H4 (cell line): ENCODE results near the gene TIMP1. TPM values are rescaled to one million over a fixed set of nuclear protein-coding genes. Genes with fewer than 3 reads are reported as not detected.

Experiments used
- DNase-seq: peaks from one replicate; pipeline ENCODE4 v3.0.0-alpha.2; 2015; ENCODE audit warnings: low spot score
- total RNA-seq: library from RNA; depleted of rRNA; stranded (reverse); fragments of >200 nt; shearing (Covaris generic); gene quantifications from 2 replicates; pipeline ENCODE4 v1.2.3, GENCODE V29; 2014

Gene TIMP1
- total RNA-seq, 1 experiment from 2014 or later: 386 TPM

DNA sequence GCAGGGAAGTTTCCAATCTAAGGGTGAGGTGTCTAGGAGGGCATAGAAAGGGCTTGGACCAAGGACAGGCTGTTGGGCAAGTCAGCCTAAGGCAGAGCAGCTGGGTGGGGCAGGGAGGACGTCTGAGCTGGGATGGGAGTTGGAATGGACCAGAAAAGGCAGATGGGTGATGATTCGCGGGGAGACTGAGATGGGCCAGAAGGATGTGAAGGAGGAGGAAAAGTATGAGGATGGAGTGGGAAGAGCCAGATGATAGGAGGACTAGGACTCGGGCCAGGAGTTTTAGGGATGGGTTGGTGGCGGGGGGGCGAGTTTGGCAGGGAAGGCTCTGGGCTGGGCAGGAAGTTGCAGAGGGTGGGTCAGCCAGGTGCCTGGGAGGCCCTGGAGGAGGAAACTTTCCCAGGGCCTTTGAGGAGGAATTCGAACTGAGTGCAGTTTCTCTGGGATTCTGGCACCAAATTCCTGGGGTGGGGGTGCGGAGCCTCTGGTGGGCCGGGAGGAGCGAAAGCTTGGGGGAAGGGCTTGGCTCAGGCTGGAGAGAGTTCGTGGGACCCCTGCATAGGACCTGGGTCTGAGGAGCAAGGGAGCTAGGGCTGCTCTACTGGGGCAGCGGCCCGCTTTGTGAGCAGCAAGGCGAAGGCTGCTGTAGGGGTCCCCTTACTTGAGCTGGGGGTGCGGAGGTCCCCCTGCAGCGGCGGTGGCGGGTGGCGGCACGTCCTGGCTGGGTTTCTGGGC is 8.7 kb upstream of the TIMP1 start:
- no peak for DNase-seq

DNA sequence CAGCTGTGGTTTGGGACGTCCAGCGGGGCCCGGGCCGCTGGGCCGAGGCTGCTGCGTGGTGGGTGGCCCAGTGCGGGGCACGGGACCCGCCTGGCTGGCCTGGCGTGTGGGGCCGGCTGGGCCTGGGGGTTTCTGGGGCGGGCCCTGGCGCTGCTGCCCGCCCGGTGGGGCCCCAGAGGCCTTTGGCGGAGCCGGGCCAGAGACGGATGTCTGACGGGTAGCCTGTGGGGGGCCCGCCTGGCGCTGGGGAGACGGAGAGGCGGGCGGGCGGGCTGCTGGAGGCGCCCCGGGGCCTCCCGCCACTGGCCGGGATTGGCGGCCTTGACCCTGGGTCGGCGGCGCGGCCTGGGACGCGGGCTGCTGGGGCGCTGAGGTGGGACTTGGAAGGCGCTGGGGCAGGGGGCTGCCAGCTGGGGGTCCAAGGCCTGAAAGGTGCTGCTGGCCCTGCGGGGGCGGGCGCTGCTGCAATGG is 8.1 kb upstream of the TIMP1 start:
- DNase-seq: no peak

GRCh38 chrX:47574547-47575301 is 7.5 kb upstream of the TIMP1 start:
- DNase-seq: no peak

- DNase-seq: no peak
These were observed 6.0 kb upstream of the TIMP1 start for GRCh38 chrX:47576021-47576898.

- no peak for DNase-seq
These were observed 4.8 kb upstream of the TIMP1 start for GRCh38 chrX:47577424-47577823.

DNA sequence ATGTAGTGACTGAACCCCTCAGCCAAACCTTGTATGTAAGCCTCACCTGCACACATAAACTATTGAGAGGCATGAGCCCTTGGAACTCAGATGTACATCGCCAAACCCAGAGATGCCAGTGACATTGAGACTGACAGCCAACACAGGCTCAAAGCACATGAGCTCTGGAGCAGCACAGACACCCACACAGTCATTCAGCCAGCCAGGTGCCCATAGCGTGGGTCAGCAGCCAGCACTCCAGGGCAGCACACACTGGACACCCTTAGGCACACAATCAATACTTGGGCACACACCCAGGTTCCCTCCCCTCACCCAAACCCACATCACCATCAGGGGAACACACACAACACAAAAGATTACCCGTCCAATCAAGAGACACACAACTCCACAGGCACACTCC is 4.3 kb upstream of the TIMP1 start:
- DNase-seq: no peak

DNA sequence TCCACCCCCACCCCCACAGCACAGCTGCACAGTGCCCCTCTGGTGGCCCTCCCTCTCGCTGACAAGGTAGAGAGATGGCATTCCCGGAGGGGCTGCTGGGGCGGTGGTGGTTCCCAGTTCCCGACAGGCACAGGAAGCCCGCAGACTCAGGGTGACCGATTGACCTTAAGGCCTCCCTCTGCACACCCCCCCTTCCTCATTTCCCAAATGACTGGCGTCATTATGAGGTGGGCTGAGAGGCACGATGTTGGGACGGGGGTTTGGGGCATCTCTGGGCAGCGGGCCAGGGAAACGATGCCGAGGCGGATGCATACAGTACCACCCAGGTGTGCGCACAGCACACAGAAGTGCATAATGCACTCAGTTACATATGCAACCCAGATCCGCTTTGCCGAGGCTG is 3.5 kb upstream of the TIMP1 start:
- no peak for DNase-seq

DNA sequence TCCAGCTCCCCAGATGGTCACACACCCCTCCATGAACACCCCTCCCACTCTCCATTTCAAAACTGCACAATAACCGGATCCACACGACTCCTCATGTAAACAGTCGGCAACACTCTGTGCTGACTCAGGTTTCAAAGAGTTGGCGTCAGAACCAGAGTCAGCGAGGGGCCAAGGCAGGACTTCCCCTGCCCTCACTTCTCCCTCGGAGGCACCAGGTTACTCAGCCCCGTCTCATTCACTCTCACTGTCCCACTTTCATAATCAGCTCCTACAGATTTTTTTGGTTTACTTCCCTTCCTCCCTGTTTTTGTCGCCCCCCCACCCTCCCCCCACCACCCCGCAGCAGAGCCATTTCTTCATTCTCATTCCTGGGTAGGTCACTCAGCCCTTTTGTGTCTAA is 2.7 kb upstream of the TIMP1 start:
- peak; percentile 51 for DNase-seq

DNA sequence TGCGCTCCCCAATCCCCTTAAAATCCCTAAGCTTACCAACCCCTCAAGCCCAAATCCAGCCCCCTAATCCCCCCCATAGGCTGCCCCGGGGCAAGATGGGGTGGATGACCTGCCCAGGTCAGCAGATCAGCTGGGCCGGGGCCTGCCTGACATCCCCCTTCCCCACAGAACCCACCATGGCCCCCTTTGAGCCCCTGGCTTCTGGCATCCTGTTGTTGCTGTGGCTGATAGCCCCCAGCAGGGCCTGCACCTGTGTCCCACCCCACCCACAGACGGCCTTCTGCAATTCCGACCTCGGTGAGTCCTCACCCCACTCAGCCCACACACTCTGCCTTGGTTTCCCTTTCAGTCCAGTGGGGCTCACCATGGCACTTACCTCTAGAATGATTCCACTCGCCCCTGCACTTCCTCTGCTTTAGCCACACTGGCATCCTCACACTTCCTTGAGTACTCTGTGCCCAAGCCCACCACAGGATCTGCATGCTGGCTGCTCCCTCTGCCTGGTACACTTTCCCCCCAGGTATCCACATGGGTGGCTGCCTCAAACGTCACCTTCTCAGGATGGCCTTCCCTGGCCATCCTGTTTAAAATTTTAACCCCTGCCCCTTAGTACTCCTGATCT is 1.1 kb downstream of the TIMP1 start:
- no peak for DNase-seq

- no peak for DNase-seq
These were observed 2.5 kb downstream of the TIMP1 start for GRCh38 chrX:47584714-47585113.

DNA sequence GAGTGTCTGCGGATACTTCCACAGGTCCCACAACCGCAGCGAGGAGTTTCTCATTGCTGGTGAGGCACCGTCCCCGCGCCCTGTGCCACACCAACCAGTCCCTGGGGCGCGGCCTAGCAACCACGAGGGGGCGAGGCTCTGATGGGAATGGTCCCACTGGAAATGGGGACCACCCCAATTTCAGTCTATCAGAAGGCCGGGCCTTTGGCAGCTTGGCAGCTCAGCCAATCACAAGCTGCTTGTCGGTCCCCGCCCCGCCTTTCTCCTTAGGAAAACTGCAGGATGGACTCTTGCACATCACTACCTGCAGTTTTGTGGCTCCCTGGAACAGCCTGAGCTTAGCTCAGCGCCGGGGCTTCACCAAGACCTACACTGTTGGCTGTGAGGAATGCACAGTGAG is 3.0 kb downstream of the TIMP1 start:
- no peak for DNase-seq

DNA sequence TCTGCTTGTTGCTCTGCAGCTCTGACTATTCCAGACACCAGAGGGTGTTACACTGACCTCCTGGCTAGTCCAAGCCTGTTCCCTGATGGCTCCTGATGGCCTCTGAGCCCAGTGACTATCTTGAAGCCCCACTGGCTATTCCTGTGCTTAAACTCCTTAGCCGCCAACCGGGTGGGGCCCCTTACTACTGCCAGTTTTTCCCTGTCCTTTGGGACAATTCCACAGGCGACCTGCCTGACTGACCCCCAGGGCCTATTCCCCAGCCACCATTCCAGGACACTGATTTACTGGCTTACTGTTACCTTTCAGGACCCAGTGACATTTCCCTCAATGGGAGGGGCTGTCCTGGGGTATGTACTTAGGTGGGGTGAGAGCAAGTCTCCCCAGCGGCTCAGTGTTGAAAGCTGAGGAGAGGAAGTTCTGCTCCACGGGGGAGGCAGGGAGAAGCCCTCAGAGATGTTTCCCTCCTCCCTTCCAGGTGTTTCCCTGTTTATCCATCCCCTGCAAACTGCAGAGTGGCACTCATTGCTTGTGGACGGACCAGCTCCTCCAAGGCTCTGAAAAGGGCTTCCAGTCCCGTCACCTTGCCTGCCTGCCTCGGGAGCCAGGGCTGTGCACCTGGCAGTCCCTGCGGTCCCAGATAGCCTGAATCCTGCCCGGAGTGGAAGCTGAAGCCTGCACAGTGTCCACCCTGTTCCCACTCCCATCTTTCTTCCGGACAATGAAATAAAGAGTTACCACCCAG is 4.0 kb downstream of the TIMP1 start:
- DNase-seq: no peak

DNA sequence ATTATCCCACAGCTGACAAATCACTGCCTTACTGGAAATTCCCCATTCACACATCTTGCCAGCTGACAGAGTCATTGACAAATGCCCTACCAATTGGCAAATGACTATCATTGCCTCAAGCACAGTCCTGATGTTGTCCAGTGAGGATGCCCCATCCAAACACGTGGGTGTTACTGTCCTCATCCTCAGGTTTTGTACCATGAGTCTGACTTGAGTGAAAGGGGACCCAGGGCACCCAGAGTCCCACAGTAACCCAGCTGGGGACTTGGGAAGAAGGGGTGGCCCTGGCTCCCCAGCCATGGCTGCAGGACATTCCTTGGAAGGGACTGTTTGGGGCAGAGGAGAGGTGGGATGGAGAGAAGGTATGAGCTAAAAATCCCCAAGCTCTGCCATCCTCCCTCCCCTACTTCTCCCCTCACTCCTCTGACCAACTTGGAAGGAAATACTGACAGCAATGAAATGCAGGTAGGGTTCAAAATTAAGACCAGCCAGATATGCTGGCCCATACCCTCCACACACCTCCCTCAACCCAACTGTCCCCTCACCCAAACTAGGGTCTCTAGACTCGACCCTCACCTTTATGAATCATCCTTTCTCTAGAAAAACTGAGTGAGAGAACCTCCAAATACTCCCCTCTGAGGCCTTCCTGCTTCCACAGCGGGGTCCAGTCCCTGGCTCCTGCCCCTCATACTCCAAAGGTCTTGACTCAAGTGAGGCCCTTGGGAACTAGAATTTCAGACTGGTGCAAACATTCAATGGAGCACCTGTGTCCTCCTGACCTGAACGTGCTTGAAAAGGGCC is 5.1 kb downstream of the TIMP1 start:
- no peak for DNase-seq

DNA sequence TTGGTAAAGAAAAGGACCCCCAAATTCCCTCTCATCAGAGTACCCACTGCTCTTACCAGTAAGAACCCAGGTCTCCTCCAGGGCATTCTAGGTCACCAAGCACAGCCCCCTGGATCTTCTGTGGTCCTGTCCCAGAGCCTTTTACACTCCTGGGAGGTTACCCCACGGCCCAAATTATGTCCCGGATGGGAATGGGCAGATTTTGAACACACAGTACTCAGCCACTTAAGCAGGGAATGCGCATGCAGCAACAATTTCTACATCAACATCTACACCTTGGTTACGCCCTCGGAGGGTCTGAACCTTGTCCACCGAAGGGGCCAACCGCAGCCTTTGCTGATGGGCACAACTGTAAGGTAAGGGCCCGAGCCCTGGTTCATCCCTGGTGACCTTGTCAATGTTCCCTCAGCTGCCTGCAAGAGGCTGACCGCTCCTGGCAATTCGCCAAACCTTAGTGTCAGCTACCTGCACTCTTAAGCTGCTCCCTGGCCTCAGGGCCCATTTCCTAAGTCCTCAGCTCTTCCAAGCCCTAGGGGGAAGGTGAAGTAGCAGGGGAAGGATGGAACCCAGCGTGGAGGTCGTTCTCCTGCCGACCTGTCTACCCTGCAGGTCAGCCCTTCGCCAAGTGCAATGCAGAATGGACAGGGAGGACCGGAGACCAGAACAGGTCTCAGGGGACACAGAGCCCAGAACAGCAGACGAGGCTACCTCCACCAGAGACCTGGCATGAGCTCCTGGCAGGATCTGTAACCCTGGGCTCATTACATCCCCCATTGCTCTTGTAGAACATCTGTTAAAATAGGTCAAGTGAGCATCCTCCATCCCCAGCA is 5.9 kb downstream of the TIMP1 start:
- DNase-seq: no peak

- DNase-seq: no peak
These were observed 8.7 kb downstream of the TIMP1 start for GRCh38 chrX:47590984-47591383.

- DNase-seq: no peak
These were observed 11.3 kb downstream of the TIMP1 start for GRCh38 chrX:47593522-47593921.

- DNase-seq: no peak
These were observed 13.5 kb downstream of the TIMP1 start for GRCh38 chrX:47595716-47596251.

- DNase-seq: no peak
These were observed 14.0 kb downstream of the TIMP1 start for GRCh38 chrX:47596256-47596655.

GRCh38 chrX:47597222-47597621 is 15.0 kb downstream of the TIMP1 start:
- DNase-seq: no peak
